ENCODE measurements around the gene LPP. TPM values are rescaled to one million over a fixed set of nuclear protein-coding genes. Genes with fewer than 3 reads are reported as not detected.

LPP gene
- total RNA-seq, 1 donor from 2014 or later = 96.7 TPM

DNA sequence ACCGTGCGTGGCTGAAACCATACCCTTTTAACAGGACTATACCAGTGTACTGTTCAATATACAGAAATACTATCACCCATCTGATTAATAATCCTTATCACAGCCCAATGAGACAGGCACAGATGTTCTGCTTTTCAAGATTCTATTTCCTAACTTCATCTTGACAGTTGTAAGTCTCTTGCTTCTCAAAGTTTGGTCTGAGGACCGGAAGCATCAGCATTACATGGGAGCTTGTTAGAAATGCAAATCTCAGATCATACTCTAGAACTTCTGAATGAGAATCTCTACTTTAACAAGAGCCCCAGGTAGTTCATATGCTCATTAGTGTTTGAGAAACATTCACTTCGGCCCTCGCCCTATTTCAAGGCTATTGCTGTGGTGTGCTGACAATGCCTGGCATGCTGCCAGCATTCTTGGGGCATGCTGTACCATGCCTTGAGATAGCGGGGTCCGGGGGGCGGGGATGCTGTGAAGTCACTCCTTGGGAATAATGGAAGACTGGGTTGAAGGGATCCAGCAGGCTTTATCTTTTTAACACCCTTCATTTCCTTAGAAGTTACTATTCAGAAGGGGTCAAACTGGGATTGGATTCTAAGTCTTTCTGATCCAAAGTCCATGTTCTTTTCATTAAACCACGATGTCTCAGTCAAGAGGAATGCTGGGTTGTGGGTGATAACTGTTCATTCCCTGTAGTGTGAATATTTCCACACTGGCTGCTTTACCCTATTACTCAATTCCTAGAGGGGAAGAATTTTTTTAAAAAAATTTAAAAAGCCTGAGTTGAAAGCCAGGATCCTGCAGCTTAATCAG, 194.7 kb downstream of the LPP start:
- H3K27me3 Mint-ChIP-seq = no peaks in the 10 kb centered on the region
- H3K27ac Mint-ChIP-seq = peak overlapping the region; percentile 81
- TF ChIP-seq, protein P1, sequence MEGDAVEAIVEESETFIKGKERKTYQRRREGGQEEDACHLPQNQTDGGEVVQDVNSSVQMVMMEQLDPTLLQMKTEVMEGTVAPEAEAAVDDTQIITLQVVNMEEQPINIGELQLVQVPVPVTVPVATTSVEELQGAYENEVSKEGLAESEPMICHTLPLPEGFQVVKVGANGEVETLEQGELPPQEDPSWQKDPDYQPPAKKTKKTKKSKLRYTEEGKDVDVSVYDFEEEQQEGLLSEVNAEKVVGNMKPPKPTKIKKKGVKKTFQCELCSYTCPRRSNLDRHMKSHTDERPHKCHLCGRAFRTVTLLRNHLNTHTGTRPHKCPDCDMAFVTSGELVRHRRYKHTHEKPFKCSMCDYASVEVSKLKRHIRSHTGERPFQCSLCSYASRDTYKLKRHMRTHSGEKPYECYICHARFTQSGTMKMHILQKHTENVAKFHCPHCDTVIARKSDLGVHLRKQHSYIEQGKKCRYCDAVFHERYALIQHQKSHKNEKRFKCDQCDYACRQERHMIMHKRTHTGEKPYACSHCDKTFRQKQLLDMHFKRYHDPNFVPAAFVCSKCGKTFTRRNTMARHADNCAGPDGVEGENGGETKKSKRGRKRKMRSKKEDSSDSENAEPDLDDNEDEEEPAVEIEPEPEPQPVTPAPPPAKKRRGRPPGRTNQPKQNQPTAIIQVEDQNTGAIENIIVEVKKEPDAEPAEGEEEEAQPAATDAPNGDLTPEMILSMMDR (conservative IDR thresholded peaks at IDR 0.05) = no peak
- H3K9me3 Mint-ChIP-seq = no peaks in the 10 kb centered on the region
- peaks cover 46% of the 10 kb centered on the region for H3K4me1 Mint-ChIP-seq (ENCODE audit: unreplicated experiment)
- H3K36me3 Mint-ChIP-seq = peaks cover 10% of the 10 kb centered on the region
- no peak overlapping the region for H3K4me3 Mint-ChIP-seq
- DNase-seq (ENCODE audit: extremely low spot score, unreplicated experiment) = no peak

DNA sequence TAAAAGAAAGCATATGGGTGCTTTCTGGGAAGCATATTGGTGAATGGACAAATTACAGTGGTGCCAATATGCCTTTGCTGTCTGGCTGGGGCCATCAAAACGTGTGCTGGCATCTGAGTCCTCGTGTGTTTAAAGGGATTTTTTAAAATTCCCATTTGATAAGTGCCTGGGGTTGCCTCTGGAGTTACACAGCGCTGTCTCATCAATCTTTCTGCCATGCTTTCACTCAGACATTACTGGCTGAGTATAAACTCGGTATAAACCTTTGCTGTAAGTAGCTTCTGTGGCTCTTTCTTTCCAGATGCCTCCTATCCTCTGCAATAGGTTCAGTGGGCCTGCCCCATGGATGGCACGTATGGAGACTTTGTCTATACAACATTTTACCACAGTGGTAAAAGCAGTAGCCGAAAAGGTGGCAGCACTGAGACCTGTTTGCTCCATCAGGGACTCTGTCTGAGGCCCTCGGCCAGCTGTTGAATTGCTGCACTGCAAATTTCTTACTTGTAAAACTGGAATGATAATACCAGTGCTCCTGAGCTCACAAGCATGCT, 195.5 kb downstream of the LPP start:
- no peak for DNase-seq (ENCODE audit: extremely low spot score, unreplicated experiment)
- no peaks in the 10 kb centered on the region for H3K27me3 Mint-ChIP-seq
- no peaks in the 10 kb centered on the region for H3K9me3 Mint-ChIP-seq
- H3K4me1 Mint-ChIP-seq (ENCODE audit: unreplicated experiment) = peaks cover 43% of the 10 kb centered on the region
- peak overlapping the region; percentile 20 for H3K4me3 Mint-ChIP-seq
- TF ChIP-seq, protein P1 (conservative IDR thresholded peaks at IDR 0.05) = no peak
- H3K36me3 Mint-ChIP-seq = peaks cover 7% of the 10 kb centered on the region
- H3K27ac Mint-ChIP-seq = peak overlapping the region; percentile 80

DNA sequence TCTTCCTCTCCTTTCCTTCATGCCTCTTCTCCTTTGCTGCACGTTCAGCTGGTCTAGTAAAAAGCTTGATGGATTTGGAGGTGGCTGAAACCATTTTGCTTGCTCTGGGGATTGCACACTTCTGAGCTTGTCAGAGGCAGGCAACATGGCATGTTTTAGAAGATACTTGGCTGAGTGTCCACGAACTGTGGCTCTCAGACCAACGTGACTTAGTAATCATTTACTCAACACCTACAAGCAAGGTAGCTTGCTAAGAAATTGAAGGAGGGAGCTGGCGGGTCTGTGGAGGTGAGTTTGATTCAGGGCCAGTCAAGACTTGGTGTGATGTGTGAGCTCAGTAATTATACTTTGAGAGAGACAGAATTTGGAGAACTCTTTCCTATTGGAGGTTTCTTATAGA, 196.0 kb downstream of the LPP start:
- Mint-ChIP-seq H3K36me3 (peaks cover 7% of the 10 kb centered on the region), H3K27ac (peak overlapping the region; percentile 80), H3K9me3 (no peaks in the 10 kb centered on the region), H3K27me3 (no peaks in the 10 kb centered on the region), H3K4me3 (no peak overlapping the region), H3K4me1 (ENCODE audit: unreplicated experiment) (peaks cover 38% of the 10 kb centered on the region)
- no peak for DNase-seq (ENCODE audit: extremely low spot score, unreplicated experiment)
- TF ChIP-seq, protein P1 (conservative IDR thresholded peaks at IDR 0.05) = no peak

DNA sequence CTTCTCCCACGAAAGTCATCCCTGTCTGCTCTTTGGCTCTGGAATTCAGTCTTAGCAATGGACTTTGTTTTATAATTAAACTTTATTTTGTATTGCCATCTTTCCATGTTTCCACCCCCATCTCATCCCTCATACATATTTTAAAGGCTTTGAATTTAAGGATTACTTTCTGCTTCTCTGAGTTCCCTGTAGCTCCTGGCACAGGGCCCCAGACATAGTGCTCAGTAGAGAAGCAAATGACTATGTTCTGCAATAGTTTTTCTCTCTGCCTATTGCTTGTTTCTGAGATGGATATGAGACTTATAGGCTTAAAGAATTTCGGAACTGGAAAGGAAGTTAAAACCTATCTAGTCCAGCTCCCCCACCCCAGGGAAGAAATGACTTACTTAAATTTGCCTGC, 197.0 kb downstream of the LPP start:
- peaks cover 32% of the 10 kb centered on the region for H3K4me1 Mint-ChIP-seq (ENCODE audit: unreplicated experiment)
- no peak overlapping the region for H3K4me3 Mint-ChIP-seq
- DNase-seq (ENCODE audit: extremely low spot score, unreplicated experiment) = no peak
- TF ChIP-seq, protein P1 (conservative IDR thresholded peaks at IDR 0.05) = no peak
- no peak overlapping the region for H3K27ac Mint-ChIP-seq
- H3K9me3 Mint-ChIP-seq = no peaks in the 10 kb centered on the region
- no peaks in the 10 kb centered on the region for H3K27me3 Mint-ChIP-seq
- peaks cover 7% of the 10 kb centered on the region for H3K36me3 Mint-ChIP-seq

DNA sequence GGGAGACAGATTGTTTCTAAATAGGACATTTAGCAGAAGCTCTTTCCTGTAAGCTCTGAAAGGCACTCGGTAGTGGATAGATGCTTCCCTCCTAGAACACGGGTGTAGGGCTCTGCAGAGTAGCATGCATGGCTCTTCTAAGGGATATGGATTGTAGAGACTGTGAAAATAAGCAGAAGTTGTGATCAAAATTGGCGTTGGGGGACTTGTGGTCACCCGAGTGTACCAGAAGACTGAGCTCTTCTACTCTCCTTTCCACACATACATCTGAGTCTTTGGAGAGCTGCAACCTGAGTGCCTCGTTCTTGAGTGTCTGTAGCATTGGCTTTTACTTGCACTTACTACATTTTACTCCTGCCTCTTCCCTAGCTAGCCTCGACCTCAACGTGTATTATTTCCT, 197.7 kb downstream of the LPP start:
- Mint-ChIP-seq H3K36me3 (peaks cover 7% of the 10 kb centered on the region), H3K4me3 (no peak overlapping the region), H3K27me3 (no peaks in the 10 kb centered on the region), H3K9me3 (no peaks in the 10 kb centered on the region), H3K4me1 (ENCODE audit: unreplicated experiment) (peaks cover 32% of the 10 kb centered on the region), H3K27ac (no peak overlapping the region)
- TF ChIP-seq, protein P1 (conservative IDR thresholded peaks at IDR 0.05) = no peak
- no peak for DNase-seq (ENCODE audit: extremely low spot score, unreplicated experiment)

Data from type B pancreatic cell (in vitro differentiated cells).